ENCODE measurements around the gene TMEM14B.

GRCh38 chr6:10713962-10714361 lies 33.6 kb upstream of the TMEM14B start:
- TF ChIP-seq CTCF (IDR thresholded peaks at IDR 0.05) (no peak), ZFX (IDR thresholded peaks at IDR 0.05; ENCODE audit: borderline replicate concordance) (no peak)

All from 22Rv1 (cell line).